GM19023 (cell line): ENCODE results near the gene MPEG1.

Experiments used
- ATAC-seq: cut with Tn5 transposase; IDR thresholded peaks from one replicate; pipeline ENCODE4 v1.9.1; 2021; ENCODE audit warnings: mild to moderate bottlenecking, moderate library complexity; ENCODE audit not compliant: unreplicated experiment

MPEG1 gene

DNA sequence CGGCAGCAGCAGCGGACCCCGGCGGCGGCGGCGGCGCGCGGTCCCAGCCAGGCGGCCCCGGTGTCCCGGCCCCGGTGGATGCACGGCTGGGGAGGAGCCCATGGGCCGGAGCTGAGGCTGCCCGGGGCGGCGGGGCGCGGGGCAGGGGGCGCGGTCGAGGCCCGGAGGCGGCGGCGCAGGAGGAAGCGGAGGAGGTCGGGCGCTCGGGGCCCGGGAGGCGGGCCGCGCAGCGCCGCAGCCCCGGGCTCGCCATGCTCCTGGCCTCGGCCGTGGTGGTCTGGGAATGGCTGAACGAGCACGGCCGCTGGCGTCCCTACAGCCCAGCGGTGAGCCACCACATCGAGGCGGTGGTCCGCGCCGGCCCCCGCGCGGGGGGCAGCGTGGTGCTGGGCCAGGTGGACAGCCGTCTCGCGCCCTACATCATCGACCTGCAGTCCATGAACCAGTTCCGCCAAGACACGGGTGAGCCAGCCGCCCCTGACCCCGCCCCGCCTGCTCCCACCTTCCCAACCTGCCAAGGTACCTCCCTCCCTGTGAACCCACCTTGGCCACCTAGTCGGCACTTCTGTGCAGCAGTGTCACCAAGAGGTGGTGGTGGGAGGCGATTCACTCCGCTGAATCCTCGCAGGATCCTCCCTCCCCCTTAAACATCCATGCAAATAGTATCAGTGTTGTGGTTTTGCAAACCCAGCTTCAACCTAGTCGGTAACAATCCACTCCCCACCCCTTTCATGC, 40.2 kb downstream of the MPEG1 start:
- peak; percentile 33 for ATAC-seq

DNA sequence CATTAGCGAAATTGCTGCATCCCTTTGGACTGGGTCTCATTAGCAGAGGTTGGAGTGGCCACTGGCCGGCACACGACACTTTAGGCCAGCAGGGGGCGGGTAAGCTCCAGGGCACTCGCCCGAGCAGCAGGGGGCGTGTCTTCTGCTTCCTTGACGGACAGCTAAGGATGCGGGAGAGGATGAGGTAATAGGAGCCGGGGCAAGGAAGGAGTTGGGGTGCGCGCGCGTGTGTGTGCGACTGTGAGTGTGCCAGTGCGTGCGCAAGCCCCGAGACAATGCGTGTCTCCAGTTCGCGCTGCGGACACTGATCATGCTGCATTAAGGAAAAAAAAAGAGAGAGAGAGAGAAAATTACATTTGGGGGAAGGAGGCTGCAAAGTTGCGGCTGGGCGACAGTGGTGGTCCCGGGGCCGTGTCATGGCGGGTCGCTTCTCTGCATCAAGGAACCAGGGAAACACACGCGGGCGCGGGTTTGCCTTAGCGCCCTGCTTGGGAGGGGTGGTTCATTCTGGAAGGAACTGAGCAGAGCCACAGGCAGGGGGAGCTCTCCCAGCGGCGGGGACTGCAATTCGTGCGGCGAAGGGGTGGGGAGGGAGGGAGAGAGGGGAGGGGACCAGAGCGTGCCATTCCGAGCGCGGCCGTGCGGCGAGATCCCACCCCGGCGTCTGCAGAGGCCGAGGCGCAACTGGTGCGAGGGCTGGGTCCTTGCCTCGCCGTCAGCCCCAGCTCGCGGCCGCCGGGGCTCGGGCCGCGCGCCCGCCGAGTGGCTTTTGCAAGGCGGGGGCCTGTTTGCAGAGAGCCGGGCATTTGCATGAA, 41.0 kb downstream of the MPEG1 start, which contains the start of gene DTX4:
Gene DTX4 (plus strand): TSS at position 625 of the 815 bp plus-strand sequence. CDS start 464 bp downstream, outside the sequence.
- peak; percentile 77 for ATAC-seq

DNA sequence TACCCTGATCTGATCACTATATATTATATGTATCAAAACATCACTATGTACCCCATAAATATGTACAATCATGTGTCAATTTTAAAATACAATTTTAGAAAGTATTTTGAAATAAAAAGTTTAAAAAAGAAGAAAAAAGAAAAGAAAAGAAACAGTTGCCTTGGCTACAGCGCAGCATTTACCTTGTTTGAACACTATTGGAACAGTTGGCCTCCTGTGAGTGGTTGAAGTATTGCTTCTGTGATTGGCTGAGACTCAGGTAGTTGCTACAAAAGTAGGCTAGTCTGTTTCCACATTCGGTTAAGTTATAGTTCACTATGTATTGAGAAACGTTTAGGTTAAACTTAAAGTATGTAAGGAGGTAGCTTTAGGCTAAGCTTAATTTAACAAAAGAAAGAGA, 48.7 kb downstream of the MPEG1 start:
- no peak for ATAC-seq
